HS-5 (cell line): ENCODE data around the gene CTBP1.

Experiments
- DNase-seq: peaks from one replicate; pipeline ENCODE4 v3.0.0-alpha.2; 2012; ENCODE audit warnings: low read depth

The CTBP1 gene

GRCh38 chr4:1172971-1173757 lies 75.8 kb downstream of the CTBP1 start:
- no peak for DNase-seq

GRCh38 chr4:1172228-1172851 lies 76.6 kb downstream of the CTBP1 start, which contains the start of gene SPON2:
Gene SPON2 (minus strand): TSS chr4:1172583.
- DNase-seq = no peak

- DNase-seq = no peak
These were observed 77.4 kb downstream of the CTBP1 start for GRCh38 chr4:1171311-1172227.

- DNase-seq = no peak
These were observed 78.0 kb downstream of the CTBP1 start for GRCh38 chr4:1170976-1171310.

GRCh38 chr4:1170156-1170975 lies 78.6 kb downstream of the CTBP1 start:
- DNase-seq = no peak

- no peak for DNase-seq
These were observed 79.2 kb downstream of the CTBP1 start for GRCh38 chr4:1169691-1170096.

- DNase-seq = no peak
These were observed 79.7 kb downstream of the CTBP1 start for GRCh38 chr4:1169171-1169671.

GRCh38 chr4:1168191-1169101 lies 80.5 kb downstream of the CTBP1 start:
- DNase-seq = no peak

- no peak for DNase-seq
These were observed 81.5 kb downstream of the CTBP1 start for GRCh38 chr4:1167244-1167949.

- no peak for DNase-seq
These were observed 82.3 kb downstream of the CTBP1 start for GRCh38 chr4:1166509-1167243.

GRCh38 chr4:1164956-1165545 lies 83.9 kb downstream of the CTBP1 start:
- DNase-seq = no peak

GRCh38 chr4:1164444-1164843 lies 84.5 kb downstream of the CTBP1 start:
- no peak for DNase-seq

GRCh38 chr4:1164040-1164439 lies 84.9 kb downstream of the CTBP1 start:
- DNase-seq = no peak
